ENCODE measurements around the gene LTO1.

- TF ChIP-seq CTCF (optimal IDR thresholded peaks at IDR 0.05 in 1 of 3, IDR thresholded peaks at IDR 0.05 in 1 of 3, conservative IDR thresholded peaks at IDR 0.05 in 1 of 3; ENCODE audit: extremely low read depth in 1 of 3, insufficient read depth in 2 of 3, low read length in 3 of 3) (no peak), EZH2 (IDR thresholded peaks at IDR 0.05; ENCODE audit: low read length) (no peak)
Observed at GRCh38 chr11:69685348-69685747, 10.2 kb upstream of the LTO1 start.

Data from keratinocyte (primary cell).